GM12878 (cell line): ENCODE data around the gene MSI2. TPM values are rescaled to one million over a fixed set of nuclear protein-coding genes. Genes with fewer than 3 reads are reported as not detected.

Experiments
- ATAC-seq: fragments of 200-7000 bp; cut with Tn5 transposase; 3 replicates; pipeline ENCODE4 v1.9.1; 2020; ENCODE audit warnings: mild to moderate bottlenecking, moderate library complexity
- BruUV-seq: library from RNA; stranded (reverse); fragments of 400-500 nt; replicated peaks from 2 replicates; lab custom pipeline; 2021; lab: Mats Ljungman, UMichigan
- CTCF ChIA-PET: fragments of 300-600 bp; sonication (Branson Sonifier 250); formaldehyde crosslinking; extraction: SDS; loops from one replicate; lab custom pipeline; 2021; ENCODE audit warnings: inconsistent platforms; lab: Yijun Ruan, JAX
- POLR2A ChIA-PET: fragments of 350-600 bp; formaldehyde crosslinking; extraction: SDS; loops from one replicate; lab custom pipeline; 2021; ENCODE audit warnings: inconsistent platforms; lab: Charles Lee
- RAD21 ChIA-PET: fragments of 300-600 bp; sonication (Branson Sonifier 250); formaldehyde crosslinking; loops from one replicate; lab custom pipeline; 2023; ENCODE audit warnings: antibody characterized with exemption; ENCODE audit not compliant: unreplicated experiment; lab: Charles Lee
- SMC1A ChIA-PET: fragments of 300-600 bp; sonication (Branson Sonifier 250); formaldehyde crosslinking; loops from one replicate; lab custom pipeline; 2023; ENCODE audit not compliant: unreplicated experiment, uncharacterized antibody; lab: Charles Lee
- DNase-seq: peaks from one replicate; pipeline ENCODE4 v3.0.0-alpha.2; 2011; ENCODE audit warnings: low read depth, low spot score
- FAIRE-seq: peaks from 3 replicates; lab custom pipeline; 2011; peaks lifted over from hg19 to GRCh38; lab: Jason Lieb, UNC
- H2AFZ ChIP-seq: 2 replicates; pipeline ENCODE4 v1.6.0; 2011; ENCODE audit warnings: low read depth, low read length, control low read depth; ENCODE audit not compliant: control insufficient read depth
- H3K27ac ChIP-seq: 2 replicates; pipeline ENCODE4 v1.5.1; 2011; ENCODE audit warnings: control low read depth; ENCODE audit not compliant: control insufficient read depth, insufficient read depth
- H3K27me3 ChIP-seq, 2 experiments: replicated peaks in 1 of 2; 2 replicates each; pipeline versions ENCODE4 v1.6.0 to v1.6.1; 2011; ENCODE audit warnings: low read length in 1 of 2; ENCODE audit not compliant: control insufficient read depth in 2 of 2, insufficient read depth in 2 of 2
- H3K36me3 ChIP-seq, 2 experiments: 2 replicates each; pipeline ENCODE4 v1.5.1; 2011; ENCODE audit warnings: low read length in 1 of 2; ENCODE audit not compliant: control insufficient read depth in 2 of 2, insufficient read depth in 2 of 2
- H3K4me1 ChIP-seq: 2 replicates; pipeline ENCODE4 v1.6.1; 2011; ENCODE audit warnings: mild to moderate bottlenecking, low read length, moderate library complexity, mixed read lengths; ENCODE audit not compliant: control insufficient read depth, insufficient read depth
- H3K4me2 ChIP-seq: 2 replicates; pipeline ENCODE4 v1.6.0; 2011; ENCODE audit warnings: control low read depth; ENCODE audit not compliant: control insufficient read depth, insufficient read depth
- H3K4me3 ChIP-seq: fragments of 200-600 bp; sonication (generic); 2 replicates; pipeline ENCODE4 v1.5.1; 2016
- H3K79me2 ChIP-seq: 2 replicates; pipeline ENCODE4 v1.6.0; 2011; ENCODE audit warnings: low read length; ENCODE audit not compliant: control insufficient read depth, insufficient read depth
- H3K9ac ChIP-seq: 2 replicates; pipeline ENCODE4 v1.8.0; 2011; ENCODE audit warnings: low read length, control low read depth, mixed read lengths; ENCODE audit not compliant: control insufficient read depth, insufficient read depth
- H3K9me3 ChIP-seq: replicated peaks from 3 replicates; pipeline ENCODE4 v1.5.1; 2011; ENCODE audit warnings: mild to moderate bottlenecking, low read length; ENCODE audit not compliant: control insufficient read depth, insufficient read depth
- H4K20me1 ChIP-seq: 2 replicates; pipeline ENCODE4 v1.6.0; 2011; ENCODE audit not compliant: control insufficient read depth, insufficient read depth
- MTA3 ChIP-seq: IDR thresholded peaks from 2 replicates; pipeline ENCODE4 v1.6.1; 2012; ENCODE audit warnings: low read length, inconsistent platforms, borderline replicate concordance
- MYB ChIP-seq: fragments of 150-350 bp; IDR thresholded peaks from 2 replicates; pipeline ENCODE4 v1.6.1; 2014; ENCODE audit warnings: mild to moderate bottlenecking, low read depth, low read length, borderline replicate concordance
- ZBED1 ChIP-seq: IDR thresholded peaks from 2 replicates; pipeline ENCODE4 v1.6.1; 2016; ENCODE audit warnings: borderline replicate concordance
- WGBS: methylation state at CpG from one replicate; pipeline ENCODE4 v1.1.6; 2016; ENCODE audit warnings: low lambda C conversion rate; ENCODE audit not compliant: insufficient replicate concordance, insufficient coverage; ENCODE audit errors: missing lambda C conversion rate; 5-methylcytosine and 5-hydroxymethylcytosine counted together
- in situ Hi-C: fragments of 300-500 bp; cut with MboI; formaldehyde crosslinking; loops from 9 replicates; pipeline ENCODE4 v1.14.3; 2018; ENCODE audit warnings: mixed read lengths
- intact Hi-C: fragments of 100-400 bp; cut with micrococcal nuclease; formaldehyde crosslinking; loops from one replicate; pipeline ENCODE4 v1.14.2; 2022; ENCODE audit not compliant: unreplicated experiment
- polyA plus RNA-seq, 11 experiments: library from polyadenylated mRNA; depleted of rRNA in 4 of 11; unstranded in 6 of 11; stranded (reverse) in 5 of 11; fragments of >200 nt; fragmentation: Nextera tagmentation in 4 of 11; fragmentation: Illumina TruSeq in 1 of 11; extraction: Ambion mirVana in 4 of 11; extraction: Trizol in 1 of 11; gene quantifications; 1 replicate in 1 of 11; 2 replicates in 10 of 11; pipeline versions ENCODE4 v1.2.1 to v1.2.3, GENCODE V29; 2011 to 2016; ENCODE audit warnings: inconsistent platforms in 2 of 11, missing spikeins in 2 of 11, low read depth in 1 of 11
- total RNA-seq, 4 experiments: library from RNA; depleted of rRNA in 3 of 4; stranded (reverse); fragments of >200 nt in 3 of 4; fragmentation: Illumina TruSeq in 1 of 4; extraction: Trizol in 1 of 4; gene quantifications; 2 replicates each; pipeline versions ENCODE4 v1.2.1 to v1.2.3, GENCODE V29; 2013 to 2021
- TF ChIP-seq, protein P1 (sequence below): fragments of 450-650 bp; formaldehyde crosslinking; IDR thresholded peaks from 2 replicates; pipeline ENCODE4 v1.4.0; 2022; ENCODE audit warnings: mild to moderate bottlenecking, moderate library complexity

The MSI2 gene
- total and polyA plus RNA-seq, 10 of the 15 experiments (the other 5 are each of a cell fraction or from before 2014, with no cell fraction given) = 6.1 to 76.1 (median 42.0) TPM

DNA sequence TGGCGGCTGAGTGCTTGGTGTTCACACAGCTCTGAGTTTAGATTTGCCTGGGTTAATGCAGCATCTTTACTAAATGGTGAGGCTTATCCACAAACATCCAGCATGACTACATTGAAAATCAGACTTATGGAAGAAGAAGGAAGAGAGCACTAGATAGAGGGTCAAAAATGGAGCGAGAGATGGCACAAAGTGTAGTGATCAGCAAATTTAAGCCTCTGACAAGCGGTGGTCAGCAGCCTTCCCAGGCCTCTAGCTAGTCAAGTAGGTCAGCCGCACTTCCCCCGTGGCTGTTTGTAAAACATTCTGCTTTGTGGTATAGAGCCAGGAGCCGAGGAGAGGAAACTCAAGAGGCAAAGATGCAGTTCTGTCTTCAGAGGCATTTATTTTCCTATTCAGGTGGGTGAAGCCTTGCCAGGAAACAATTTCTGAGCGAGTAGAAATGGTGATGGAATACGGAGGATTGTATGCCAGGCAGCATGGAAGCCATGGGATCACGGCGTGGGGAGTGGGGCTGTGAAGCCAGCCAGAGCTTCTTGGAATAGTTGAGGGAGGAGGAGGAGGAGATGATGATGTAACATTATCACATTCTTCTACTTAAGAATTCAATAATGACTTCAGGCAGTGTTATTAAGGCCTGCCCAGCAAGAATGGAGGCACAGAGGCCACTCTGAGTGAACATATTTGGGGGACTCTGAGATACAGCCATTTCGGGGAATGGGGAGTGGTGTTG lies 118.9 kb downstream of the MSI2 start:
- Histone ChIP-seq H3K79me2 (peaks cover 3% of the 10 kb centered on the region), H2AFZ (no peak overlapping the region), H3K36me3 (peaks cover 0 to 4% of the 10 kb centered on the region in 2 experiments; a peak in 2 of 4 replicates), H3K4me2 (no peak overlapping the region), H3K4me1 (peaks cover under 1% of the 10 kb centered on the region; the same call in 1 of the 2 replicates), H3K27ac (no peak overlapping the region), H3K9me3 (peaks cover 5% of the 10 kb centered on the region; the same call in 2 of the 3 replicates), H4K20me1 (no peaks in the 10 kb centered on the region), H3K27me3 (no peaks in the 10 kb centered on the region), H3K4me3 (no peak overlapping the region), H3K9ac (no peak overlapping the region)
- POLR2A ChIA-PET = no interaction called here
- DNase-seq = no peak
- intact Hi-C loops (no loop called here), in situ Hi-C loops (no loop called here)
- BruUV-seq = no TSS peak
- 92% methylated on average over 11 of the region's 11 CpGs for WGBS
- CTCF ChIA-PET = interaction anchor here (0.9 kb wide), 1 partner anchor 65 kb away, joined by 4 read pairs; no protein-coding TSS in a partner anchor
- TF ChIP-seq MTA3 (no peak), ZBED1 (no peak), MYB (no peak)
- TF ChIP-seq, protein P1, sequence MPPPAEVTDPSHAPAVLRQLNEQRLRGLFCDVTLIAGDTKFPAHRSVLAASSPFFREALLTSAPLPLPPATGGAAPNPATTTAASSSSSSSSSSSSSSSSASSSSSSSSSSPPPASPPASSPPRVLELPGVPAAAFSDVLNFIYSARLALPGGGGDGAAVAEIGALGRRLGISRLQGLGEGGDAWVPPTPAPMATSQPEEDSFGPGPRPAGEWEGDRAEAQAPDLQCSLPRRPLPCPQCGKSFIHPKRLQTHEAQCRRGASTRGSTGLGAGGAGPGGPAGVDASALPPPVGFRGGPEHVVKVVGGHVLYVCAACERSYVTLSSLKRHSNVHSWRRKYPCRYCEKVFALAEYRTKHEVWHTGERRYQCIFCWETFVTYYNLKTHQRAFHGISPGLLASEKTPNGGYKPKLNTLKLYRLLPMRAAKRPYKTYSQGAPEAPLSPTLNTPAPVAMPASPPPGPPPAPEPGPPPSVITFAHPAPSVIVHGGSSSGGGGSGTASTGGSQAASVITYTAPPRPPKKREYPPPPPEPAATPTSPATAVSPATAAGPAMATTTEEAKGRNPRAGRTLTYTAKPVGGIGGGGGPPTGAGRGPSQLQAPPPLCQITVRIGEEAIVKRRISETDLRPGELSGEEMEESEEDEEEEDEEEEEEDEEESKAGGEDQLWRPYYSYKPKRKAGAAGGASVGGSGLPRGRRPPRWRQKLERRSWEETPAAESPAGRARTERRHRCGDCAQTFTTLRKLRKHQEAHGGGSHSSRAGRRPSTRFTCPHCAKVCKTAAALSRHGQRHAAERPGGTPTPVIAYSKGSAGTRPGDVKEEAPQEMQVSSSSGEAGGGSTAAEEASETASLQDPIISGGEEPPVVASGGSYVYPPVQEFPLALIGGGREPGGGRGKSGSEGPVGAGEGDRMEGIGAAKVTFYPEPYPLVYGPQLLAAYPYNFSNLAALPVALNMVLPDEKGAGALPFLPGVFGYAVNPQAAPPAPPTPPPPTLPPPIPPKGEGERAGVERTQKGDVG = no peak
- SMC1A ChIA-PET = interaction anchor here (3.9 kb wide), 1 partner anchor 9 kb away, joined by 16 read pairs; no protein-coding TSS in a partner anchor
- RAD21 ChIA-PET = interaction anchor here (0.6 kb wide), 1 partner anchor 114 kb away, joined by 3 read pairs; no protein-coding TSS in a partner anchor
- ATAC-seq = no peak
- no peak for FAIRE-seq
